Spleen (tissue), 11 donors: ENCODE results near the gene TMEM92. TPM values are rescaled to one million over a fixed set of nuclear protein-coding genes. Genes with fewer than 3 reads are reported as not detected.

Experiments used
- DNase-seq: peaks from one replicate; pipeline ENCODE4 v3.0.0-alpha.2; 2020
- H3K27ac ChIP-seq, 8 donors: fragments of 200-600 bp; sonication (generic) in 7 of 8; 1 replicate in 4 of 8; 2 replicates in 4 of 8; pipeline versions ENCODE4 v1.5.0 to v1.8.0; 2016 to 2021; ENCODE audit warnings: inconsistent platforms in 4 of 8, mild to moderate bottlenecking in 4 of 8, moderate library complexity in 1 of 8
- H3K27me3 ChIP-seq, 7 donors: fragments of 200-600 bp; sonication (generic) in 6 of 7; replicated peaks in 1 of 7; 1 replicate in 4 of 7; 2 replicates in 3 of 7; pipeline versions ENCODE4 v1.5.0 to v1.8.0; 2016 to 2021; ENCODE audit warnings: inconsistent platforms in 3 of 7, mild to moderate bottlenecking in 1 of 7
- H3K36me3 ChIP-seq, 6 donors: fragments of 200-600 bp; sonication (generic) in 5 of 6; 1 replicate in 4 of 6; 2 replicates in 2 of 6; pipeline versions ENCODE4 v1.5.0 to v1.8.0; 2016 to 2021; ENCODE audit warnings: inconsistent platforms in 2 of 6
- H3K4me1 ChIP-seq, 6 donors: fragments of 200-600 bp; sonication (generic) in 5 of 6; 1 replicate in 3 of 6; 2 replicates in 3 of 6; pipeline versions ENCODE4 v1.5.0 to v1.8.0; 2016 to 2021; ENCODE audit warnings: inconsistent platforms in 3 of 6
- H3K4me3 ChIP-seq, 8 donors: fragments of 200-600 bp; sonication (generic) in 7 of 8; 1 replicate in 4 of 8; 2 replicates in 4 of 8; pipeline versions ENCODE4 v1.5.0 to v1.8.0; 2016 to 2021; ENCODE audit warnings: inconsistent platforms in 4 of 8, mild to moderate bottlenecking in 4 of 8, moderate library complexity in 2 of 8
- H3K9me3 ChIP-seq, 8 donors: fragments of 200-600 bp; sonication (generic) in 7 of 8; 1 replicate in 4 of 8; 2 replicates in 4 of 8; pipeline versions ENCODE4 v1.5.0 to v1.8.0; 2016 to 2021; ENCODE audit warnings: inconsistent platforms in 4 of 8
- POLR2A ChIP-seq, 3 donors: fragments of 450-650 bp; IDR thresholded peaks; one replicate each; pipeline ENCODE4 v1.5.1; 2017; ENCODE audit warnings: antibody characterized with exemption in 3 of 3, mild to moderate bottlenecking in 1 of 3
- POLR2AphosphoS5 ChIP-seq, 3 donors: sonication (generic); formaldehyde crosslinking; IDR thresholded peaks; one replicate each; pipeline ENCODE4 v1.5.1; 2017; ENCODE audit warnings: antibody characterized with exemption in 3 of 3
- WGBS, 5 donors: extraction: QIAGEN DNeasy Blood & Tissue Kit in 3 of 5; methylation state at CpG; one replicate each; pipeline versions ENCODE4 v1.1.5 to v1.1.7; 2013 to 2018; 5-methylcytosine and 5-hydroxymethylcytosine counted together
- intact Hi-C: fragments of 100-400 bp; cut with DNase I; formaldehyde crosslinking; loops from one replicate; pipeline ENCODE4 v1.15.0; 2023; ENCODE audit warnings: low total_unique reads
- polyA plus RNA-seq, 3 donors: library from polyadenylated mRNA; stranded (reverse); fragments of 200-250 nt; gene quantifications; one replicate each; pipeline ENCODE4 v1.2.1, GENCODE V29; 2013
- total RNA-seq, 7 donors: library from RNA; depleted of rRNA in 3 of 7; stranded (reverse); fragments of >200 nt in 3 of 7; fragmentation: NEBNext Ultra II Directional in 4 of 7; extraction: Animal tissue kit (Norgen Biotek cat#: 25700) in 4 of 7; gene quantifications; one replicate each; pipeline versions ENCODE4 v1.1.0 to v1.2.1, GENCODE V29; 2016 to 2021
- TF ChIP-seq, protein P1 (sequence below), 11 experiments: fragments of 200-600 bp in 7 of 11; fragments of 450-650 bp in 4 of 11; sonication (generic) in 4 of 11; IDR thresholded peaks in 8 of 11; conservative IDR thresholded peaks in 3 of 11; 1 replicate in 7 of 11; 2 replicates in 4 of 11; pipeline versions ENCODE4 v1.4.0 to v1.8.0; 2016 to 2021; ENCODE audit warnings: antibody characterized with exemption in 11 of 11, inconsistent platforms in 4 of 11, mild to moderate bottlenecking in 1 of 11
- donor health status: healthy with polysubstance abuse.
- donor health status: DM: no; HTN: no; CAD: no; lungs with moderate emphysema.
- donor health status: DM: no; HTN: no; CAD: no.
- donor health status: Bipolar disorder and iron deficiency.
- donor health status: healthy.
- donor health status: DM: no; HTN: no; CAD: no.
- donor health status: DM: yes; HTN: yes; CAD: no.

Gene TMEM92
- total and polyA plus RNA-seq, 10 donors: 0.06 to 0.49 (median 0.44) TPM; not detected in 7

GRCh38 chr17:50322271-50322670 lies 48.0 kb downstream of the TMEM92 start:
- Histone ChIP-seq H3K36me3 (no peaks in the 10 kb centered on the region), H3K4me1 (no peaks in the 10 kb centered on the region), H3K4me3 (no peak overlapping the region), H3K9me3 (no peaks in the 10 kb centered on the region), H3K27me3 (no peaks in the 10 kb centered on the region), H3K27ac (no peak overlapping the region)
- TF ChIP-seq, protein P1, sequence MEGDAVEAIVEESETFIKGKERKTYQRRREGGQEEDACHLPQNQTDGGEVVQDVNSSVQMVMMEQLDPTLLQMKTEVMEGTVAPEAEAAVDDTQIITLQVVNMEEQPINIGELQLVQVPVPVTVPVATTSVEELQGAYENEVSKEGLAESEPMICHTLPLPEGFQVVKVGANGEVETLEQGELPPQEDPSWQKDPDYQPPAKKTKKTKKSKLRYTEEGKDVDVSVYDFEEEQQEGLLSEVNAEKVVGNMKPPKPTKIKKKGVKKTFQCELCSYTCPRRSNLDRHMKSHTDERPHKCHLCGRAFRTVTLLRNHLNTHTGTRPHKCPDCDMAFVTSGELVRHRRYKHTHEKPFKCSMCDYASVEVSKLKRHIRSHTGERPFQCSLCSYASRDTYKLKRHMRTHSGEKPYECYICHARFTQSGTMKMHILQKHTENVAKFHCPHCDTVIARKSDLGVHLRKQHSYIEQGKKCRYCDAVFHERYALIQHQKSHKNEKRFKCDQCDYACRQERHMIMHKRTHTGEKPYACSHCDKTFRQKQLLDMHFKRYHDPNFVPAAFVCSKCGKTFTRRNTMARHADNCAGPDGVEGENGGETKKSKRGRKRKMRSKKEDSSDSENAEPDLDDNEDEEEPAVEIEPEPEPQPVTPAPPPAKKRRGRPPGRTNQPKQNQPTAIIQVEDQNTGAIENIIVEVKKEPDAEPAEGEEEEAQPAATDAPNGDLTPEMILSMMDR (IDR thresholded peaks at IDR 0.05 in 8 of 11, conservative IDR thresholded peaks at IDR 0.05 in 3 of 11): no peak
- TF ChIP-seq POLR2A (IDR thresholded peaks at IDR 0.05): no peak
- TF ChIP-seq POLR2AphosphoS5 (IDR thresholded peaks at IDR 0.05): no peak
- DNase-seq: no peak
- WGBS, 5 donors: 81 to 89% (median 85%) methylated on average over 7 of the region's 7 CpGs
- intact Hi-C loops: no loop called here

DNA sequence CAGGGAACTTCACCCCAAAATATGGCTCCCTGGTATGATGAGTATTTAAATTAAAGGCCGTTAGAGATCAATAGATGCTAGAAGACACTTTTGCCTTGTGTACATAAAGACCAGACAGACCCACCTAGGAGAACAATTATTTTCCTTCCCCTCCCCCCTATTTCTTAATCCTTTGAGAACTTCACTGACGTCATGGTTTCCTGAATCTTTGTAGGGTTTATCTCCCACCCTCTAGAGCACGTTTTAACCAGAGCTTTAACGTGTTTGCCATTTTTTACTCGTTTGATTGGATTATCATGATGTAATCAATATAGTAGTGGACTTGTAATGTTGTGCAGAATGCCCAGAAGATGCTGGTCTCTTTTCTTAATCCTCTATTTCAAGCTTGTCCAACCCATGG lies 48.8 kb downstream of the TMEM92 start:
- Histone ChIP-seq H3K9me3 (no peaks in the 10 kb centered on the region), H3K4me3 (no peak overlapping the region), H3K4me1 (no peaks in the 10 kb centered on the region), H3K27me3 (no peaks in the 10 kb centered on the region), H3K36me3 (no peaks in the 10 kb centered on the region), H3K27ac (no peak overlapping the region)
- intact Hi-C loops: no loop called here
- WGBS, 5 donors: 66 to 80% (median 72%) methylated on average over 5 of the region's 5 CpGs
- TF ChIP-seq POLR2AphosphoS5 (IDR thresholded peaks at IDR 0.05) (no peak), POLR2A (IDR thresholded peaks at IDR 0.05) (no peak)
- TF ChIP-seq, protein P1 (IDR thresholded peaks at IDR 0.05 in 8 of 11, conservative IDR thresholded peaks at IDR 0.05 in 3 of 11): no peak
- no peak for DNase-seq

GRCh38 chr17:50325906-50326305 lies 51.6 kb downstream of the TMEM92 start:
- no peaks in the 10 kb centered on the region for H3K36me3 ChIP-seq
- intact Hi-C loops: no loop called here
- H3K27ac ChIP-seq: no peak overlapping the region
- no peak overlapping the region for H3K4me3 ChIP-seq
- no peaks in the 10 kb centered on the region for H3K4me1 ChIP-seq
- TF ChIP-seq, protein P1 (IDR thresholded peaks at IDR 0.05 in 8 of 11, conservative IDR thresholded peaks at IDR 0.05 in 3 of 11): no peak
- TF ChIP-seq POLR2AphosphoS5 (IDR thresholded peaks at IDR 0.05) (no peak), POLR2A (IDR thresholded peaks at IDR 0.05) (no peak)
- DNase-seq: no peak
- H3K9me3 ChIP-seq: no peaks in the 10 kb centered on the region
- 57 to 67% (median 61%) methylated on average over 4 of the region's 4 CpGs for WGBS, 5 donors
- H3K27me3 ChIP-seq: peaks cover 0 to 7% (median 0%) of the 10 kb centered on the region in 7 donors

GRCh38 chr17:50326831-50327364 lies 52.6 kb downstream of the TMEM92 start:
- 57 to 79% (median 69%) methylated on average over 9 of the region's 9 CpGs for WGBS, 5 donors
- H3K4me1 ChIP-seq: no peaks in the 10 kb centered on the region
- no peaks in the 10 kb centered on the region for H3K9me3 ChIP-seq
- DNase-seq: no peak
- H3K4me3 ChIP-seq: no peak overlapping the region
- no peak overlapping the region for H3K27ac ChIP-seq
- TF ChIP-seq, protein P1 (IDR thresholded peaks at IDR 0.05 in 8 of 11, conservative IDR thresholded peaks at IDR 0.05 in 3 of 11): no peak
- TF ChIP-seq POLR2A (IDR thresholded peaks at IDR 0.05) (no peak), POLR2AphosphoS5 (IDR thresholded peaks at IDR 0.05) (no peak)
- intact Hi-C loops: no loop called here
- peaks cover 0 to 7% (median 0%) of the 10 kb centered on the region in 7 donors for H3K27me3 ChIP-seq
- H3K36me3 ChIP-seq: no peaks in the 10 kb centered on the region
